GM12878 (cell line): ENCODE results near the gene TUBD1. TPM values are rescaled to one million over a fixed set of nuclear protein-coding genes. Genes with fewer than 3 reads are reported as not detected.
A peak's percentile ranks its signal among the peaks of the same experiment; 100 is the strongest.

Experiments
- ATAC-seq: fragments of 200-7000 bp; cut with Tn5 transposase; 3 replicates; pipeline ENCODE4 v1.9.1; 2020; ENCODE audit warnings: mild to moderate bottlenecking, moderate library complexity
- BruUV-seq: library from RNA; stranded (reverse); fragments of 400-500 nt; replicated peaks from 2 replicates; lab custom pipeline; 2021; lab: Mats Ljungman, UMichigan
- CTCF ChIA-PET: fragments of 300-600 bp; sonication (Branson Sonifier 250); formaldehyde crosslinking; extraction: SDS; loops from one replicate; lab custom pipeline; 2021; ENCODE audit warnings: inconsistent platforms; lab: Yijun Ruan, JAX
- POLR2A ChIA-PET: fragments of 350-600 bp; formaldehyde crosslinking; extraction: SDS; loops from one replicate; lab custom pipeline; 2021; ENCODE audit warnings: inconsistent platforms; lab: Charles Lee
- RAD21 ChIA-PET: fragments of 300-600 bp; sonication (Branson Sonifier 250); formaldehyde crosslinking; loops from one replicate; lab custom pipeline; 2023; ENCODE audit warnings: antibody characterized with exemption; ENCODE audit not compliant: unreplicated experiment; lab: Charles Lee
- SMC1A ChIA-PET: fragments of 300-600 bp; sonication (Branson Sonifier 250); formaldehyde crosslinking; loops from one replicate; lab custom pipeline; 2023; ENCODE audit not compliant: unreplicated experiment, uncharacterized antibody; lab: Charles Lee
- DNase-seq: peaks from one replicate; pipeline ENCODE4 v3.0.0-alpha.2; 2011; ENCODE audit warnings: low read depth, low spot score
- FAIRE-seq: peaks from 3 replicates; lab custom pipeline; 2011; peaks lifted over from hg19 to GRCh38; lab: Jason Lieb, UNC
- H2AFZ ChIP-seq: 2 replicates; pipeline ENCODE4 v1.6.0; 2011; ENCODE audit warnings: low read depth, low read length, control low read depth; ENCODE audit not compliant: control insufficient read depth
- H3K27ac ChIP-seq: 2 replicates; pipeline ENCODE4 v1.5.1; 2011; ENCODE audit warnings: control low read depth; ENCODE audit not compliant: control insufficient read depth, insufficient read depth
- H3K27me3 ChIP-seq, 2 experiments: replicated peaks in 1 of 2; 2 replicates each; pipeline versions ENCODE4 v1.6.0 to v1.6.1; 2011; ENCODE audit warnings: low read length in 1 of 2; ENCODE audit not compliant: control insufficient read depth in 2 of 2, insufficient read depth in 2 of 2
- H3K36me3 ChIP-seq, 2 experiments: 2 replicates each; pipeline ENCODE4 v1.5.1; 2011; ENCODE audit warnings: low read length in 1 of 2; ENCODE audit not compliant: control insufficient read depth in 2 of 2, insufficient read depth in 2 of 2
- H3K4me1 ChIP-seq: 2 replicates; pipeline ENCODE4 v1.6.1; 2011; ENCODE audit warnings: mild to moderate bottlenecking, low read length, moderate library complexity, mixed read lengths; ENCODE audit not compliant: control insufficient read depth, insufficient read depth
- H3K4me2 ChIP-seq: 2 replicates; pipeline ENCODE4 v1.6.0; 2011; ENCODE audit warnings: control low read depth; ENCODE audit not compliant: control insufficient read depth, insufficient read depth
- H3K4me3 ChIP-seq: fragments of 200-600 bp; sonication (generic); 2 replicates; pipeline ENCODE4 v1.5.1; 2016
- H3K79me2 ChIP-seq: 2 replicates; pipeline ENCODE4 v1.6.0; 2011; ENCODE audit warnings: low read length; ENCODE audit not compliant: control insufficient read depth, insufficient read depth
- H3K9ac ChIP-seq: 2 replicates; pipeline ENCODE4 v1.8.0; 2011; ENCODE audit warnings: low read length, control low read depth, mixed read lengths; ENCODE audit not compliant: control insufficient read depth, insufficient read depth
- H3K9me3 ChIP-seq: replicated peaks from 3 replicates; pipeline ENCODE4 v1.5.1; 2011; ENCODE audit warnings: mild to moderate bottlenecking, low read length; ENCODE audit not compliant: control insufficient read depth, insufficient read depth
- H4K20me1 ChIP-seq: 2 replicates; pipeline ENCODE4 v1.6.0; 2011; ENCODE audit not compliant: control insufficient read depth, insufficient read depth
- ATF2 ChIP-seq: IDR thresholded peaks from 2 replicates; pipeline ENCODE4 v1.6.1; 2012; ENCODE audit warnings: low read length, inconsistent platforms
- CUX1 ChIP-seq: IDR thresholded peaks from 2 replicates; pipeline ENCODE4 v1.6.1; 2012; ENCODE audit warnings: improper control_type of control experiment, low read depth, low read length; ENCODE audit not compliant: insufficient replicate concordance
- MTA3 ChIP-seq: IDR thresholded peaks from 2 replicates; pipeline ENCODE4 v1.6.1; 2012; ENCODE audit warnings: low read length, inconsistent platforms, borderline replicate concordance
- NFXL1 ChIP-seq: fragments of 450-650 bp; IDR thresholded peaks from 2 replicates; pipeline ENCODE4 v1.6.1; 2017; ENCODE audit warnings: antibody characterized with exemption, mild to moderate bottlenecking, borderline replicate concordance
- WRNIP1 ChIP-seq: IDR thresholded peaks from 2 replicates; pipeline ENCODE4 v1.6.1; 2011; ENCODE audit warnings: low read depth, low read length, improper control_type of control experiment, borderline replicate concordance
- YY1 ChIP-seq: IDR thresholded peaks from 2 replicates; pipeline ENCODE4 v1.6.1; 2011; ENCODE audit warnings: low read depth, mild to moderate bottlenecking, low read length
- WGBS: methylation state at CpG from one replicate; pipeline ENCODE4 v1.1.6; 2016; ENCODE audit warnings: low lambda C conversion rate; ENCODE audit not compliant: insufficient replicate concordance, insufficient coverage; ENCODE audit errors: missing lambda C conversion rate; 5-methylcytosine and 5-hydroxymethylcytosine counted together
- in situ Hi-C: fragments of 300-500 bp; cut with MboI; formaldehyde crosslinking; loops from 9 replicates; pipeline ENCODE4 v1.14.3; 2018; ENCODE audit warnings: mixed read lengths
- intact Hi-C: fragments of 100-400 bp; cut with micrococcal nuclease; formaldehyde crosslinking; loops from one replicate; pipeline ENCODE4 v1.14.2; 2022; ENCODE audit not compliant: unreplicated experiment
- polyA plus RNA-seq, 11 experiments: library from polyadenylated mRNA; depleted of rRNA in 4 of 11; unstranded in 6 of 11; stranded (reverse) in 5 of 11; fragments of >200 nt; fragmentation: Nextera tagmentation in 4 of 11; fragmentation: Illumina TruSeq in 1 of 11; extraction: Ambion mirVana in 4 of 11; extraction: Trizol in 1 of 11; gene quantifications; 1 replicate in 1 of 11; 2 replicates in 10 of 11; pipeline versions ENCODE4 v1.2.1 to v1.2.3, GENCODE V29; 2011 to 2016; ENCODE audit warnings: inconsistent platforms in 2 of 11, missing spikeins in 2 of 11, low read depth in 1 of 11
- total RNA-seq, 4 experiments: library from RNA; depleted of rRNA in 3 of 4; stranded (reverse); fragments of >200 nt in 3 of 4; fragmentation: Illumina TruSeq in 1 of 4; extraction: Trizol in 1 of 4; gene quantifications; 2 replicates each; pipeline versions ENCODE4 v1.2.1 to v1.2.3, GENCODE V29; 2013 to 2021

The TUBD1 gene
- total and polyA plus RNA-seq, 10 of the 15 experiments (the other 5 are each of a cell fraction or from before 2014, with no cell fraction given), result 5.3 to 10.8 (median 8.3) TPM

- no peak for TF ChIP-seq YY1
- no peak for TF ChIP-seq MTA3
- TF ChIP-seq CUX1, result no peak
Observed at GRCh38 chr17:59878624-59879023, 14.1 kb downstream of the TUBD1 start (continued).

GRCh38 chr17:59877965-59878364, 14.8 kb downstream of the TUBD1 start:
- Histone ChIP-seq H4K20me1 (no peaks in the 10 kb centered on the region), H2AFZ (no peak overlapping the region), H3K4me2 (no peak overlapping the region), H3K36me3 (peaks cover 0 to 8% of the 10 kb centered on the region in 2 experiments; a peak in 2 of 4 replicates), H3K27me3 (no peaks in the 10 kb centered on the region), H3K27ac (no peak overlapping the region), H3K4me1 (no peaks in the 10 kb centered on the region), H3K9ac (no peak overlapping the region), H3K4me3 (no peak overlapping the region), H3K79me2 (no peaks in the 10 kb centered on the region), H3K9me3 (no peaks in the 10 kb centered on the region)
- DNase-seq (no peak), ATAC-seq (no peak), FAIRE-seq (no peak)
- BruUV-seq, result no TSS peak
- in situ Hi-C loops, result no loop called here
- SMC1A ChIA-PET, result no interaction called here
- RAD21 ChIA-PET, result no interaction called here
- intact Hi-C loops, result no loop called here
- CTCF ChIA-PET, result no interaction called here
- POLR2A ChIA-PET, result no interaction called here
- WGBS, result 96% methylated on average over 5 of the region's 5 CpGs
- no peak for TF ChIP-seq WRNIP1
- peak; percentile 35; the same call in 1 of the 2 replicates for TF ChIP-seq NFXL1
- TF ChIP-seq ATF2, result no peak
- TF ChIP-seq, all 136 proteins: peak for 1
